ENCODE measurements around the gene ALK. TPM values are rescaled to one million over a fixed set of nuclear protein-coding genes. Genes with fewer than 3 reads are reported as not detected.

Gene ALK
- total RNA-seq, 1 donor from 2014 or later = not detected

- Histone ChIP-seq H3K9me3 (no peaks in the 10 kb centered on the region), H3K36me3 (no peaks in the 10 kb centered on the region), H3K27ac (no peak overlapping the region), H3K4me1 (no peaks in the 10 kb centered on the region), H3K4me3 (no peak overlapping the region), H3K27me3 (no peaks in the 10 kb centered on the region)
- no peak for TF ChIP-seq CTCF (IDR thresholded peaks at IDR 0.05)
- intact Hi-C loops (cut with DNase I) = no loop called here
- DNase-seq (ENCODE audit: low spot score in 2 of 2) = no peak
These were observed 19.0 kb downstream of the ALK start for GRCh38 chr2:29902356-29902755.

GRCh38 chr2:29900971-29901633, 20.3 kb downstream of the ALK start:
- Histone ChIP-seq H3K27ac (no peak overlapping the region), H3K36me3 (no peaks in the 10 kb centered on the region), H3K4me3 (no peak overlapping the region), H3K27me3 (no peaks in the 10 kb centered on the region), H3K9me3 (no peaks in the 10 kb centered on the region), H3K4me1 (no peaks in the 10 kb centered on the region)
- DNase-seq (ENCODE audit: low spot score in 2 of 2) = no peak
- TF ChIP-seq CTCF (IDR thresholded peaks at IDR 0.05) = no peak
- intact Hi-C loops (cut with DNase I) = no loop called here

- no peaks in the 10 kb centered on the region for H3K36me3 ChIP-seq
These were observed 22.4 kb downstream of the ALK start for GRCh38 chr2:29898999-29899398.

GRCh38 chr2:29894822-29895614, 26.4 kb downstream of the ALK start:
- H3K9me3 ChIP-seq = no peaks in the 10 kb centered on the region
- H3K4me3 ChIP-seq = no peak overlapping the region
- no peak for DNase-seq (ENCODE audit: low spot score in 2 of 2)
- no peaks in the 10 kb centered on the region for H3K27me3 ChIP-seq
- TF ChIP-seq CTCF (IDR thresholded peaks at IDR 0.05) = no peak
- intact Hi-C loops (cut with DNase I) = no loop called here
- H3K36me3 ChIP-seq = no peaks in the 10 kb centered on the region
- H3K27ac ChIP-seq = no peak overlapping the region
- H3K4me1 ChIP-seq = no peaks in the 10 kb centered on the region

More at GRCh38 chr2:29898999-29899398, 22.4 kb downstream of the ALK start:
- Histone ChIP-seq H3K4me3 (no peak overlapping the region), H3K27ac (no peak overlapping the region), H3K4me1 (no peaks in the 10 kb centered on the region), H3K9me3 (no peaks in the 10 kb centered on the region), H3K27me3 (no peaks in the 10 kb centered on the region)
- DNase-seq (ENCODE audit: low spot score in 2 of 2) = no peak
- intact Hi-C loops (cut with DNase I) = no loop called here
- no peak for TF ChIP-seq CTCF (IDR thresholded peaks at IDR 0.05)

GRCh38 chr2:29892585-29893259, 28.7 kb downstream of the ALK start:
- H3K27ac ChIP-seq = no peak overlapping the region
- H3K4me3 ChIP-seq = no peak overlapping the region
- no peaks in the 10 kb centered on the region for H3K27me3 ChIP-seq
- no peaks in the 10 kb centered on the region for H3K9me3 ChIP-seq
- no peaks in the 10 kb centered on the region for H3K4me1 ChIP-seq
- DNase-seq (ENCODE audit: low spot score in 2 of 2) = no peak
- intact Hi-C loops (cut with DNase I) = no loop called here
- no peaks in the 10 kb centered on the region for H3K36me3 ChIP-seq
- TF ChIP-seq CTCF (IDR thresholded peaks at IDR 0.05) = no peak
